ENCODE results near the gene LRMDA. TPM values are rescaled to one million over a fixed set of nuclear protein-coding genes. Genes with fewer than 3 reads are reported as not detected.

Gene LRMDA
- total and polyA plus RNA-seq, 2 of the 4 experiments (the other 2 are of a cell fraction), result 0.07 TPM; not detected in 1

DNA sequence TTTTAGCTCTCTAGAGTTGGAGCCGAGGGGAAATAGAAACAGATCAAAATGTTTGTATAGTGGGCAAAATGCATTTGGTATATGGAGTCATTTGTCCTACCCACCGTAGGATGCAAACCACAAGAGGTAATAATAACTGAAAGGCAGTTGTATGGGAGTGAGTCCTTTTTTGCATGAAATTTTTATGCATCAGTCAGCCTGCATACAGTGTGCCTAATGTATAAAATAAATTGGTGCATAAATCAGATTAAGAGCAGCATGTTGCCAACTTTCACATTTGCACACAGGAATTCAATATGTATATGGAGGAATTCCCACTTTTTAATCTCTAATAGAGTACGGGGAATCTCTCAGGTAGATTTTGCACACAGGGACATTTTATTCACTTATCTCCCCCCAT, 262.8 kb downstream of the LRMDA start:
- Histone ChIP-seq H3K9ac (ENCODE audit: low read depth, low read length) (no peak overlapping the region), H3K4me1 (ENCODE audit: control insufficient read depth, insufficient read depth, low read length) (no peaks in the 10 kb centered on the region), H3K27me3 (ENCODE audit: control insufficient read depth, insufficient read depth, low read length) (no peaks in the 10 kb centered on the region; the same call in 1 of the 2 replicates), H4K5ac (ENCODE audit: low read depth, low read length) (no peak overlapping the region), H3K36me3 (ENCODE audit: control insufficient read depth, insufficient read depth, low read length) (no peaks in the 10 kb centered on the region), H3K4me2 (ENCODE audit: low read depth, low read length) (no peak overlapping the region), H3K79me1 (ENCODE audit: low read depth in 1 of 2, low read length in 2 of 2) (no peaks in the 10 kb centered on the region), H3K23ac (ENCODE audit: low read depth, low read length) (no peak overlapping the region), H2AK9ac (replicated peaks; ENCODE audit: low read depth, low read length, poor library complexity) (no peak overlapping the region), H2AFZ (replicated peaks; ENCODE audit: low read length, poor library complexity) (no peak overlapping the region), H3K9me1 (ENCODE audit: insufficient read depth, low read length) (no peaks in the 10 kb centered on the region), H3K56ac (ENCODE audit: extremely low read depth, insufficient read depth, low read length) (no peak overlapping the region), H3K4me3 (ENCODE audit: insufficient read depth, low read depth, low read length) (no peak overlapping the region), H3K14ac (replicated peaks; ENCODE audit: low read depth, low read length) (no peak overlapping the region), H2BK5ac (ENCODE audit: low read depth, low read length, poor library complexity, severe bottlenecking) (no peak overlapping the region), H3K9me3 (ENCODE audit: control insufficient read depth, insufficient read depth, low read length) (no peaks in the 10 kb centered on the region), H4K91ac (ENCODE audit: insufficient read depth, low read depth, low read length) (no peak overlapping the region), H2BK20ac (ENCODE audit: low read depth, low read length) (no peak overlapping the region), H4K8ac (ENCODE audit: low read depth in 2 of 2, low read length in 2 of 2) (no peak overlapping the region), H2BK120ac (ENCODE audit: low read depth, low read length) (no peak overlapping the region), H3K4ac (ENCODE audit: low read depth, low read length) (no peak overlapping the region), H2AK5ac (ENCODE audit: low read depth, low read length) (no peak overlapping the region), H3K18ac (ENCODE audit: low read depth, low read length) (no peak overlapping the region), H3K27ac (ENCODE audit: insufficient read depth, low read length) (no peak overlapping the region), H4K20me1 (ENCODE audit: insufficient read depth, low read length) (no peaks in the 10 kb centered on the region), H2BK15ac (ENCODE audit: low read depth, low read length) (no peak overlapping the region)
- POLR2A ChIA-PET (ENCODE audit: unreplicated experiment), result no interaction called here
- intact Hi-C loops (cut with micrococcal nuclease) (no loop called here), dilution Hi-C loops (cut with HindIII; ENCODE audit: low sequenced_read_pairs, unreplicated experiment) (no loop called here), in situ Hi-C loops (cut with MboI; ENCODE audit: low sequenced_read_pairs) (no loop called here)
- 0% methylated on average over 1 of the region's 3 CpGs; no CpG with 5 or more reads in 1 of the 2 experiments for WGBS, 2 experiments (ENCODE audit: extremely low coverage in 2 of 2, insufficient read length in 1 of 2)
- no peak for TF ChIP-seq MAZ (IDR thresholded peaks at IDR 0.05; ENCODE audit: borderline replicate concordance, low read depth, low read length)
- TF ChIP-seq RFX5 (IDR thresholded peaks at IDR 0.05; ENCODE audit: low read depth, low read length), result no peak
- TF ChIP-seq CEBPB (IDR thresholded peaks at IDR 0.05; ENCODE audit: low read depth, low read length), result no peak
- no peak for TF ChIP-seq MXI1 (IDR thresholded peaks at IDR 0.05; ENCODE audit: borderline replicate concordance, low read depth, low read length)
- TF ChIP-seq, protein P1, sequence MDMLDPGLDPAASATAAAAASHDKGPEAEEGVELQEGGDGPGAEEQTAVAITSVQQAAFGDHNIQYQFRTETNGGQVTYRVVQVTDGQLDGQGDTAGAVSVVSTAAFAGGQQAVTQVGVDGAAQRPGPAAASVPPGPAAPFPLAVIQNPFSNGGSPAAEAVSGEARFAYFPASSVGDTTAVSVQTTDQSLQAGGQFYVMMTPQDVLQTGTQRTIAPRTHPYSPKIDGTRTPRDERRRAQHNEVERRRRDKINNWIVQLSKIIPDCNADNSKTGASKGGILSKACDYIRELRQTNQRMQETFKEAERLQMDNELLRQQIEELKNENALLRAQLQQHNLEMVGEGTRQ (IDR thresholded peaks at IDR 0.05; ENCODE audit: low read depth, low read length), result no peak
- TF ChIP-seq, protein P2, sequence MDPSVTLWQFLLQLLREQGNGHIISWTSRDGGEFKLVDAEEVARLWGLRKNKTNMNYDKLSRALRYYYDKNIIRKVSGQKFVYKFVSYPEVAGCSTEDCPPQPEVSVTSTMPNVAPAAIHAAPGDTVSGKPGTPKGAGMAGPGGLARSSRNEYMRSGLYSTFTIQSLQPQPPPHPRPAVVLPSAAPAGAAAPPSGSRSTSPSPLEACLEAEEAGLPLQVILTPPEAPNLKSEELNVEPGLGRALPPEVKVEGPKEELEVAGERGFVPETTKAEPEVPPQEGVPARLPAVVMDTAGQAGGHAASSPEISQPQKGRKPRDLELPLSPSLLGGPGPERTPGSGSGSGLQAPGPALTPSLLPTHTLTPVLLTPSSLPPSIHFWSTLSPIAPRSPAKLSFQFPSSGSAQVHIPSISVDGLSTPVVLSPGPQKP (IDR thresholded peaks at IDR 0.05; ENCODE audit: borderline replicate concordance, low read depth, low read length), result no peak
- no peak for TF ChIP-seq FOS (IDR thresholded peaks at IDR 0.05; ENCODE audit: low read depth, low read length)
- TF ChIP-seq MAFK (IDR thresholded peaks at IDR 0.05; ENCODE audit: low read depth, low read length), result no peak
- no peak for TF ChIP-seq POLR2A (IDR thresholded peaks at IDR 0.05; ENCODE audit: low read depth, low read length)
- TF ChIP-seq, protein P3, sequence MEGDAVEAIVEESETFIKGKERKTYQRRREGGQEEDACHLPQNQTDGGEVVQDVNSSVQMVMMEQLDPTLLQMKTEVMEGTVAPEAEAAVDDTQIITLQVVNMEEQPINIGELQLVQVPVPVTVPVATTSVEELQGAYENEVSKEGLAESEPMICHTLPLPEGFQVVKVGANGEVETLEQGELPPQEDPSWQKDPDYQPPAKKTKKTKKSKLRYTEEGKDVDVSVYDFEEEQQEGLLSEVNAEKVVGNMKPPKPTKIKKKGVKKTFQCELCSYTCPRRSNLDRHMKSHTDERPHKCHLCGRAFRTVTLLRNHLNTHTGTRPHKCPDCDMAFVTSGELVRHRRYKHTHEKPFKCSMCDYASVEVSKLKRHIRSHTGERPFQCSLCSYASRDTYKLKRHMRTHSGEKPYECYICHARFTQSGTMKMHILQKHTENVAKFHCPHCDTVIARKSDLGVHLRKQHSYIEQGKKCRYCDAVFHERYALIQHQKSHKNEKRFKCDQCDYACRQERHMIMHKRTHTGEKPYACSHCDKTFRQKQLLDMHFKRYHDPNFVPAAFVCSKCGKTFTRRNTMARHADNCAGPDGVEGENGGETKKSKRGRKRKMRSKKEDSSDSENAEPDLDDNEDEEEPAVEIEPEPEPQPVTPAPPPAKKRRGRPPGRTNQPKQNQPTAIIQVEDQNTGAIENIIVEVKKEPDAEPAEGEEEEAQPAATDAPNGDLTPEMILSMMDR (conservative IDR thresholded peaks at IDR 0.05; ENCODE audit: low read depth, low read length), result no peak
- no peak for TF ChIP-seq BHLHE40 (IDR thresholded peaks at IDR 0.05; ENCODE audit: low read depth, low read length)
- TF ChIP-seq NFE2L2 (IDR thresholded peaks at IDR 0.05; ENCODE audit: low read depth, low read length), result no peak
- TF ChIP-seq CHD1 (IDR thresholded peaks at IDR 0.05; ENCODE audit: low read depth, low read length), result no peak
- no peak for TF ChIP-seq RAD21 (IDR thresholded peaks at IDR 0.05; ENCODE audit: low read length)
- TF ChIP-seq RCOR1 (IDR thresholded peaks at IDR 0.05; ENCODE audit: insufficient replicate concordance, low read length), result no peak
- no peak for TF ChIP-seq SMC3 (IDR thresholded peaks at IDR 0.05; ENCODE audit: low read depth, low read length)
- CTCF ChIA-PET, result no interaction called here
- BruUV-seq (replicated peaks), result no TSS peak
- DNase-seq (no peak), ATAC-seq (ENCODE audit: low read depth) (no peak)

Data from IMR-90 (cell line).